Cortex of kidney (tissue), 1 donor: ENCODE data around the gene LUC7L2.
A peak's percentile ranks its signal among the peaks of the same experiment; 100 is the strongest.
"Not testable (repeated sequence)": the region's sequence is repeated elsewhere in the genome, so short reads cannot be mapped to it uniquely, and the experiment has no call there.

Experiments used
- DNase-seq: peaks from one replicate; lab custom pipeline; 2025; lab: John Stamatoyannopoulos, UW

Gene LUC7L2, protein sequence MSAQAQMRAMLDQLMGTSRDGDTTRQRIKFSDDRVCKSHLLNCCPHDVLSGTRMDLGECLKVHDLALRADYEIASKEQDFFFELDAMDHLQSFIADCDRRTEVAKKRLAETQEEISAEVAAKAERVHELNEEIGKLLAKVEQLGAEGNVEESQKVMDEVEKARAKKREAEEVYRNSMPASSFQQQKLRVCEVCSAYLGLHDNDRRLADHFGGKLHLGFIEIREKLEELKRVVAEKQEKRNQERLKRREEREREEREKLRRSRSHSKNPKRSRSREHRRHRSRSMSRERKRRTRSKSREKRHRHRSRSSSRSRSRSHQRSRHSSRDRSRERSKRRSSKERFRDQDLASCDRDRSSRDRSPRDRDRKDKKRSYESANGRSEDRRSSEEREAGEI

GRCh38 chr7:139359366-139360209 is at the start of gene LUC7L2:
LUC7L2 (plus strand) TSS chr7:139359894; CDS start chr7:139360262, 368 bp downstream.
- DNase-seq = peak; percentile 95

DNA sequence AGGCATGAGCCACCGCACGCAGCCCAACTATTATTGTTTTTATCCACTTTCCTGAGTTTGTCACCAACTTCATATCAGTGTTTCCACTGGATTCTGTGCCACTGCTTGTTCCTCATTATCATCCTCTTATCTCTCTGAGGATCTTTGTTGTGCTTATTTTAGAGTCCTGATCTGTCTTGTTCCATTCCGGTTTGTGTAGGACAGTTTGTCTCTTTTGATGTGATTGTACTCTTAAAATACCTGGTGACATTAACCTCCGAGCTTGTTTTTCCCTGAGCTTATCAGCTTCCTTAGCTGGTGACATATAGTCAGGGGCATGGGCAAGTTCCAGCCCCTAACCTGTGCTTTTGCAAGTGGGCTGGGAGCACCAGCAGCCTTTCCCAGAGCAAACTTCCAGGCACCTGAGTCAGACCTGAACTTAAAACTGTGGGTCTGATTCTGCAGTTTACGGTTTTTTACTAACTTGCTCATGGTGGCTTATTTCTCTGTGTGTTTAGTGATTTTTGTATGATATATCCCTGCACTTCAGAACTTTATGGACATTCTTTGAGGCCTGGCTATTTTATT is 41.7 kb upstream of the LUC7L2 start:
- DNase-seq = no peak

- no peak for DNase-seq
Measured at GRCh38 chr7:139321071-139321745, 38.5 kb upstream of the LUC7L2 start.

GRCh38 chr7:139324709-139325108 is 35.0 kb upstream of the LUC7L2 start:
- DNase-seq = not testable (repeated sequence)

- no peak for DNase-seq
Measured at GRCh38 chr7:139328375-139328774, 31.3 kb upstream of the LUC7L2 start.

GRCh38 chr7:139329119-139329518 is 30.6 kb upstream of the LUC7L2 start:
- no peak for DNase-seq

- no peak for DNase-seq
Measured at GRCh38 chr7:139330333-139331030, 29.2 kb upstream of the LUC7L2 start.

GRCh38 chr7:139332697-139333359 is 26.9 kb upstream of the LUC7L2 start:
- no peak for DNase-seq

GRCh38 chr7:139333443-139333842 is 26.3 kb upstream of the LUC7L2 start:
- DNase-seq = not testable (repeated sequence)

GRCh38 chr7:139334399-139335150 is 25.1 kb upstream of the LUC7L2 start:
- no peak for DNase-seq

- no peak for DNase-seq
Measured at GRCh38 chr7:139339025-139339424, 20.7 kb upstream of the LUC7L2 start.

GRCh38 chr7:139339698-139340036 is 20.0 kb upstream of the LUC7L2 start:
- no peak for DNase-seq

DNA sequence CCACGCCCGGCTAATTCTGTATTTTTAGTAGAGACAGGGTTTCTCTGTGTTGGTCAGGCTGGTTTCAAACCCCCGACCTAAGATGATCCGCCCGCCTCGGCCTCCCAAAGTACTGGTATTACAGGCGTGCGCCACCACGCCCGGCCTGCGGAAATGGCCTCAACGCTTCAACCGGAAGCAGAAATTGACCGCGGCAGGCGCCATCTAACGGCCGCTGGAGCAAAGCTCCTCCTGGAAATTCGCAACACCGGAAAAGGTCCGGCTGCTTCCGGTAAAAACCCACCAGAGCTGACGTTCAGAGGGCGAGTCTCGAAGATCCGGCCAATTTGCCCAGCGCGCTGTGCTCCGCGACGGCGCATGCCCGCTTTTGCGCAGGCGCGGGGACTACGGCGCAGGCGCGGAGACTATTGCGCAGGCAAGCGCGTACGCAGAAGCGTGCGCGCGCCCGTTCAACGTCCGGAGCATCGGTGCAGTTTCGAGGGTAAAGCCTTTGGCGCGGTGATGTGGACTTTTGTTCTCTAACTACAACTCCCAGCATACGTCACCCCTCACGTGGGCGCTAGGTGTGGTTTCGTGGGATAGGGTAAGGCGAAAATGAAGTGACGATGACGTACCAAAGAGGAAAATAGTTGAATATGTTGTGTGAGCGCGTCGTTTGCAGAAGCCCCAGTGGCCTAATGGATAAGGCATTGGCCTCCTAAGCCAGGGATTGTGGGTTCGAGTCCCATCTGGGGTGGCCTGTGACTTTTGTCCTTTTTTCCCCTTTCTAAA is 19.5 kb upstream of the LUC7L2 start:
- peak; percentile 65 for DNase-seq

- DNase-seq = no peak
Measured at GRCh38 chr7:139340808-139341057, 19.0 kb upstream of the LUC7L2 start.

DNA sequence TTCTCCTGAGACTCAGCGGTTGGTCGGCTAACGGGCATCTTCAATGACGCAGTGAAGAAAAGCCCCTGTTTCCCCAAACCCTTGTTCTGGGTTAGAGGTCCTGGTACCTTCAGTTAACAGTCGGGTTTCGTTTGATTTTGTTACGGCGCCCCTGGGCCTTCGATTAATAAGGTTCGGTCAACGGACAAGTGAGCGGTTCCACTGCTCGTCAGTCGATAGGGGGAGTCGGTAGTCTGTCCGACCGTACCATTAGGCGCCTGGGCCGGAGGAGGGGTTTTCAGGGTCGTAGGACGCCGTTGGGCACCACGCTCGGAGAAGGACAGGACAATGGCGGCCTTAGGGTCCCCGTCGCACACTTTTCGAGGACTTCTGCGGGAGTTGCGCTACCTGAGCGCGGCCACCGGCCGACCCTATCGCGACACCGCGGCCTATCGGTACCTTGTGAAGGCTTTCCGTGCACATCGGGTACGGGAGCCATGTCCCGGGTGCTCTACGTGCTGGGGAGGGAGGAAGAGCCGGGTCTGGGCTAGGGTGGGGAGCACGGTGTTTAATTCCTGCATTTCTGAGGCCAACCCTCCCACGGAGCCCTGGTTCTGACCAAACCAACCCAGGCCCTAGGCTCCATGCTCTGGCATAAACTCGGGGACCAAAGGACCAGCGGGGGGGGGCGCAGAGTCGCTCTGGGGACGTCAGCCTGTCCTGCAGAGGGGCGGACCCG is 18.5 kb upstream of the LUC7L2 start, which contains the start of gene FMC1:
Gene FMC1, plus strand, starts transcription at position 280 of the 718 bp plus-strand sequence. Its CDS starts 48 bp downstream, at position 328.
- no peak for DNase-seq

DNA sequence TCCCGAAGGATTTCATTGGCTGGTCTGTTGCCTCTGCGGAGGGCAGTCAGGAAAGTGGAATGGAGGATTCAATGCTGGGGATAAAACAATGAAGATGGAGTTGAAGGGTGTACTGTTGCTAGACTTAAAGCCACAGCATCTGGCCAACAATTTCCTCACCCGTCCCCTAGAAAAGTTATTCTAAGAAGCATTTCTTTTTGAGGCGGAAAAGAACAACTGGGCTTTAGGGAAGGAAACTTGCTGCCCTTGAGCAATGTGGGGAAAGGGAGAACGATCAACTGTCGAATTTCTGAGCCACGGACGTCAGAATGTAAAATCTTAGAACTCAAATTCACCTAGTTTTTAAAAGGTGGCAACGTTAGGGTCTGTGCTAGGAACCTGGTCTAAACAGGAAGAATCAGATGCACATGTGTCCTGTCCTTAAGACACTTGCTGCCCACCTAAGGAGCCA is 17.9 kb upstream of the LUC7L2 start:
- no peak for DNase-seq

DNA sequence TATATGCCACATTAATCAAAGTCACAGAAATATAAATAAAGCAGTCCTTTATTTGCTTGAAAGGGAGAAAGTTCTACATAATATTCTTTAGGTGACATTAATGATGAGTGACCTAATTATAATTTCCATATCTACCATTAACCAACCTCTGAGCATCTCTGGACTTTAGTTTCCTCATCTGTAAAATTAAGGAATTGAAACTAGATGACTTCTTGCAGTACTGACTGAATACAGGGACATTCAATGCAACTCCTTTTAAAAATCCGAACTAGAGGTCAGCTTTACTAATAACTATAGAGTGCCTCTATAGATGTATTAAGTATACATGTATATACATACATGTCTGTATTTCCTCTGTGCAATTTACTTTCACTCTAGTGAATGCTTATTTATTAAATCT is 14.7 kb upstream of the LUC7L2 start:
- DNase-seq = no peak

DNA sequence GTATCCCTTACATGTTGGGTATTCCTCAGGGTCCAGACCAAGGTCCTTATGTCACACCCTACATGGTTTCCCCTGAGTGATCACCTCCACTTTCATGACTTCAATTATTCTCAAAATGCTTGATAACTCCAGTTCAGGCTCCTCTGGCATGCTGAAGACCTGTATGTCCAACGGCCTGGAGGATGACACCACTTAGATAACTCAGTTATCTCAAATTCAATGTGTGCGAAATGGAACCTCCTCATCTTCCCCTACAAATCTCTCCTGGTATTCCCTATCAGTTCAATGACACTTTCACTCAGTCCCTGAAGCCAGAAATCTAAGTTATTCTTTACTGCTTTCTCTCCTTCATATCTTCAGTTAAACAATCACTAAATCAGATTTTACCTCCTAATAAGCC is 8.7 kb upstream of the LUC7L2 start:
- DNase-seq = no peak

DNA sequence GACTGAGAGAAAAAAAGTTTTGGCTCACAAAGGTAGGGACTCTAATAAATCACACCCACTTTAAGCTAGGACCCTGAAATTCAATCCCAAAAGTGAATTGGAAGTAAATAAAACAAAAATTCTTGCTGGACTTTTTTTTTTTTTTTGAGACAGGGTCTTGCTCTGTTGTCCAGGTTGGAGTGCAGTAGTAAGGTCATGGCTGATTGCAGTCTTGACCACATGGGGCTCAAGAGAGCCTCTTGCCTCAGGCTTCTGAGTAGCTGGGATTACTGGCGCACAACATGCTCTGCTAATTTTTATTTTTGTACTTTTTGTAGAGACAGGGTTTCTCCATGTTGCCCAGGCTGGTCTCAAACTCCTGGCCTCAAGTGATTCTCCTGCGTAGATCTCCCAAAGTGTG is 5.0 kb upstream of the LUC7L2 start:
- DNase-seq = no peak
